Activated B cell treated with CpG ODN at 0.5 μM for 24 hours (primary cell): ENCODE measurements around the gene TAS1R3. TPM values are rescaled to one million over a fixed set of nuclear protein-coding genes. Genes with fewer than 3 reads are reported as not detected.

Experiments used
- ATAC-seq: fragments of 200-7000 bp; cut with Tn5 transposase; one replicate; pipeline ENCODE4 v1.10.0; 2021; ENCODE audit warnings: low read depth, mild to moderate bottlenecking, moderate library complexity
- CTCF ChIA-PET: fragments of 350-600 bp; sonication (Branson Sonifier 250); formaldehyde crosslinking; loops from one replicate; lab custom pipeline; 2021; ENCODE audit warnings: antibody characterized with exemption; lab: Charles Lee
- POLR2A ChIA-PET: fragments of 350-600 bp; sonication (Branson Sonifier 250); formaldehyde crosslinking; loops from one replicate; lab custom pipeline; 2021; ENCODE audit warnings: antibody characterized with exemption; lab: Charles Lee
- DNase-seq: peaks from one replicate; pipeline ENCODE4 v3.0.0; 2022
- H3K27ac Mint-ChIP-seq: one replicate; pipeline ENCODE4 v1.8.0; 2020; ENCODE audit warnings: mixed read lengths
- H3K27me3 Mint-ChIP-seq: one replicate; pipeline ENCODE4 v1.8.0; 2021; ENCODE audit warnings: mixed read lengths
- H3K36me3 Mint-ChIP-seq: one replicate; pipeline ENCODE4 v1.8.0; 2021; ENCODE audit warnings: low read depth, mixed read lengths
- H3K4me1 Mint-ChIP-seq: one replicate; pipeline ENCODE4 v1.8.0; 2021; ENCODE audit warnings: mixed read lengths
- H3K4me3 Mint-ChIP-seq: one replicate; pipeline ENCODE4 v1.8.0; 2020; ENCODE audit warnings: mild to moderate bottlenecking, mixed read lengths
- H3K9me3 Mint-ChIP-seq: one replicate; pipeline ENCODE4 v1.8.0; 2020; ENCODE audit warnings: mixed read lengths
- intact Hi-C: fragments of 100-400 bp; cut with micrococcal nuclease; formaldehyde crosslinking; loops from one replicate; pipeline ENCODE4 v1.15.1; 2024
- total RNA-seq: library from RNA; stranded (reverse); gene quantifications from 2 replicates; pipeline ENCODE4 v1.2.3, GENCODE V29; 2022
- TF ChIP-seq, protein P1 (sequence below): fragments of 200-600 bp; IDR thresholded peaks from one replicate; pipeline ENCODE4 v1.8.0; 2022; ENCODE audit warnings: antibody characterized with exemption, mild to moderate bottlenecking

The TAS1R3 gene
- total RNA-seq, 1 donor from 2014 or later: 2.5 TPM

- ChIA-PET CTCF (interaction anchor here (1.0 kb wide), 1 partner anchor 266 kb away, joined by 3 read pairs; no protein-coding TSS in a partner anchor), POLR2A (no interaction called here)
- Mint-ChIP-seq H3K27ac (no peak overlapping the region), H3K36me3 (no peaks in the 10 kb centered on the region), H3K27me3 (no peaks in the 10 kb centered on the region), H3K9me3 (no peaks in the 10 kb centered on the region), H3K4me1 (peaks cover 7% of the 10 kb centered on the region), H3K4me3 (no peak overlapping the region)
- intact Hi-C loops: loop anchor here (10.0 kb wide), 1 partner anchor 595 kb away; the partner anchor contains the start of gene GNB1
- TF ChIP-seq, protein P1, sequence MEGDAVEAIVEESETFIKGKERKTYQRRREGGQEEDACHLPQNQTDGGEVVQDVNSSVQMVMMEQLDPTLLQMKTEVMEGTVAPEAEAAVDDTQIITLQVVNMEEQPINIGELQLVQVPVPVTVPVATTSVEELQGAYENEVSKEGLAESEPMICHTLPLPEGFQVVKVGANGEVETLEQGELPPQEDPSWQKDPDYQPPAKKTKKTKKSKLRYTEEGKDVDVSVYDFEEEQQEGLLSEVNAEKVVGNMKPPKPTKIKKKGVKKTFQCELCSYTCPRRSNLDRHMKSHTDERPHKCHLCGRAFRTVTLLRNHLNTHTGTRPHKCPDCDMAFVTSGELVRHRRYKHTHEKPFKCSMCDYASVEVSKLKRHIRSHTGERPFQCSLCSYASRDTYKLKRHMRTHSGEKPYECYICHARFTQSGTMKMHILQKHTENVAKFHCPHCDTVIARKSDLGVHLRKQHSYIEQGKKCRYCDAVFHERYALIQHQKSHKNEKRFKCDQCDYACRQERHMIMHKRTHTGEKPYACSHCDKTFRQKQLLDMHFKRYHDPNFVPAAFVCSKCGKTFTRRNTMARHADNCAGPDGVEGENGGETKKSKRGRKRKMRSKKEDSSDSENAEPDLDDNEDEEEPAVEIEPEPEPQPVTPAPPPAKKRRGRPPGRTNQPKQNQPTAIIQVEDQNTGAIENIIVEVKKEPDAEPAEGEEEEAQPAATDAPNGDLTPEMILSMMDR: no peak
- DNase-seq (no peak), ATAC-seq (peak; percentile 54)
Measured at GRCh38 chr1:1299686-1300351, 31.3 kb upstream of the TAS1R3 start.

DNA sequence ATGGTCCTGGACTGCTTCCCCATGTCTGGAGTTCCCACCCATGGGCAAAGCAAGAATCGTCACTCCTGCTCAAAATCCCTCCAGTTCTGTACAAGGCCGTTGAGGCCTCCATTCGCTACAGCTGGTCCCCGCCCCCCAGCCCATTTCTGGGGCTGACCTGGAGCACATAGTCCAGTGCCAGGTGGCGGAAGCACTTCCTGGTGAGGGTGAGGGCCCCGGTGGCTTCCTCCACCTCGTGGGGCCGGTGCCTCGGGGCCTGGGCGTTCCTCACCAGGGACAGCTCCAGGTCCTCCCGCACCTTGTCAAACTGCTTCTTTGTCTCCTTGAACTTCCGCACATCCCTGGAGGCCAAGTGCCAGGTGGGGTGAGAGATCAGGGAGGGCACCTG lies 30.7 kb upstream of the TAS1R3 start:
- ATAC-seq: no peak
- TF ChIP-seq, protein P1: no peak
- POLR2A ChIA-PET: no interaction called here
- CTCF ChIA-PET: interaction anchor here (1.0 kb wide), 1 partner anchor 267 kb away, joined by 3 read pairs; no protein-coding TSS in a partner anchor
- no peak for DNase-seq
- Mint-ChIP-seq H3K27ac (no peak overlapping the region), H3K27me3 (no peaks in the 10 kb centered on the region), H3K4me1 (peaks cover 11% of the 10 kb centered on the region), H3K9me3 (no peaks in the 10 kb centered on the region), H3K4me3 (no peak overlapping the region), H3K36me3 (no peaks in the 10 kb centered on the region)
- intact Hi-C loops: loop anchor here (10.0 kb wide), 1 partner anchor 594 kb away; the partner anchor contains the start of gene GNB1

DNA sequence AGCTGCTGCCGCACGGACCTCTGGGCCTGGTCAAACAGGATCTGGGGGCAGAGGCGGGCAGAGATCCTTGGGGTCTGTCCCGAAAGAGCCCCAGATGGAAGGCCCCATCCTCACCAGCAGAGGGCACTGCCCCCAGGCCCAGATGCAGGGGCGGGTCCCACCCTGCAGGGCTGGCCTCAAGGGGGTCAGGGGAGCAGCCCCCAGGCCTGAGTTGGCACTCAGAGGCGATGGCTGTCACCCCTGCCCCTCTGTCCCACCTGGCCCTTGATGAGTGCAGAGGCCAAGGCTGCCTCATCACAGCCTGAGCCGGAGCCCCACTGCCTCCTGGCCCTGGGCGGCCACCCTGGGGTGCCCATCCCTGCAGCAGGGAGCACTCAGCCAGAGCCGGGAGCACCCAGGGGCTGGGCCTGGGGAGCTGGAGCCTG lies 29.1 kb upstream of the TAS1R3 start:
- ChIA-PET CTCF (no interaction called here), POLR2A (no interaction called here)
- TF ChIP-seq, protein P1: no peak
- ATAC-seq (no peak), DNase-seq (no peak)
- Mint-ChIP-seq H3K36me3 (no peaks in the 10 kb centered on the region), H3K4me1 (peaks cover 28% of the 10 kb centered on the region), H3K9me3 (no peaks in the 10 kb centered on the region), H3K27me3 (no peaks in the 10 kb centered on the region), H3K4me3 (no peak overlapping the region), H3K27ac (no peak overlapping the region)
- intact Hi-C loops: loop anchor here (10.0 kb wide), 1 partner anchor 593 kb away; the partner anchor contains the start of gene GNB1

DNA sequence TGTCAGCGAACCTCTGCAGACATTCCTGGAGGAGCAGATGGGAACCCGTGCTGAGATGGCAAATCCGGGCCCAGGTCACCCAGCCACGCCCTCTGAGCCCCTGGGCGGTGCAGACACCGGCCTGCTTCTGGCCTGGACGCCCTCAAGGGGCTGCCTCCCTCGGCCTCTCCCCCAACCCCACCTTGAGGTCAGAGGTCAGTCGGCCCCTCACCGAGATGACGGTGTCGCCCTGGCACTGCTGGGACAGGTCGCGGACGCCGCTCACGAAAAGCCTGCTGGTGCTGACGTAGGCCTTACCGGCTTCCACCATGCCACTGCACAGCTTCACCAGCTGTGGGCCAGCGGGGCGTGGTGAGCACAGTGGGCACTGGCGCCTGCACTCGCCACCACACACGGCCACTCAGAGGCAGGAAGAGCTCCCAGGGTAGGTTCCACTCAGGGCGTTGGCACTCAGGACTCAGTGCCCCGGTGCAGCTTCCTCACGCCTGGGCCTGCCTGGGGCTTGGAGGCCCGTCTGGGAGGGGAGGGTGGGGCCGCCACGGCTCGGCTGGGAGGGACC lies 28.1 kb upstream of the TAS1R3 start:
- no peaks in the 10 kb centered on the region for H3K36me3 Mint-ChIP-seq
- H3K27me3 Mint-ChIP-seq: no peaks in the 10 kb centered on the region
- intact Hi-C loops: loop anchor here (10.0 kb wide), 1 partner anchor 592 kb away; the partner anchor contains the start of gene GNB1
- no peak overlapping the region for H3K27ac Mint-ChIP-seq
- no peak for DNase-seq
- H3K4me3 Mint-ChIP-seq: no peak overlapping the region
- ChIA-PET CTCF (interaction anchor here (1.2 kb wide), 1 partner anchor 11 kb away, joined by 3 read pairs; no protein-coding TSS in a partner anchor), POLR2A (interaction anchor here (0.6 kb wide), 2 partner anchors 48 to 63 kb away, joined by 3 to 4 read pairs; no protein-coding TSS in a partner anchor)
- peaks cover 31% of the 10 kb centered on the region for H3K4me1 Mint-ChIP-seq
- no peak for ATAC-seq
- TF ChIP-seq, protein P1: no peak
- H3K9me3 Mint-ChIP-seq: no peaks in the 10 kb centered on the region

DNA sequence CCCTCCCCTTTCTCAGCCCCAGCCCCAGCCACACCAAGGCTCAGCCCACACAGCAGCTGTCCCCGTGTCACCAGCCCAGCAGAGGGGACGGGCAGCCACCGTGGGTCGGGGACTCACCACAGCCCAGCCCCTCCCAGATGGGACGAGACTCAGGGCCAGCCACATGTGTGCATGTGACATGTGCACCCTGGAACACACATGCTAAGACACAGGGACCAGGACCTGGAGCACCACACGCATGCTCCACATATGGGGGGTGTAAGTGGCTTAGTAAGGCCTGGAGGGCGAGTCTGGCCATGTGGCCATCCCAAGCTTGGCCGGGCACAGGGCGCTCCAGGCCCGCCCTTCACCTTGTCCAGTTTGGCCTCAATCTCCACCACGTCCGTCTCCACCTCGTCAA lies 27.3 kb upstream of the TAS1R3 start:
- no peaks in the 10 kb centered on the region for H3K36me3 Mint-ChIP-seq
- H3K9me3 Mint-ChIP-seq: no peaks in the 10 kb centered on the region
- no peak overlapping the region for H3K4me3 Mint-ChIP-seq
- ChIA-PET POLR2A (no interaction called here), CTCF (interaction anchor here (1.2 kb wide), 1 partner anchor 12 kb away, joined by 3 read pairs; no protein-coding TSS in a partner anchor)
- no peak for DNase-seq
- H3K27me3 Mint-ChIP-seq: no peaks in the 10 kb centered on the region
- intact Hi-C loops: loop anchor here (10.0 kb wide), 1 partner anchor 591 kb away; the partner anchor contains the start of gene GNB1
- ATAC-seq: no peak
- TF ChIP-seq, protein P1: no peak
- H3K4me1 Mint-ChIP-seq: peaks cover 31% of the 10 kb centered on the region
- H3K27ac Mint-ChIP-seq: no peak overlapping the region
